Nephron progenitor cell (in vitro differentiated cells): ENCODE data around the gene ANKS1B.
A peak's percentile ranks its signal among the peaks of the same experiment; 100 is the strongest.

Source experiments
- DNase-seq: peaks from one replicate; pipeline ENCODE4 v3.0.0; 2021
- H3K27ac Mint-ChIP-seq: 2 replicates; pipeline ENCODE4 v1.8.0; 2021; ENCODE audit warnings: mild to moderate bottlenecking, moderate library complexity, mixed read lengths
- H3K27me3 Mint-ChIP-seq: 2 replicates; pipeline ENCODE4 v1.8.0; 2021; ENCODE audit warnings: mild to moderate bottlenecking, low read depth, mixed read lengths; ENCODE audit not compliant: poor library complexity
- H3K36me3 Mint-ChIP-seq: 2 replicates; pipeline ENCODE4 v1.8.0; 2021; ENCODE audit warnings: low read depth, mixed read lengths
- H3K4me1 Mint-ChIP-seq: 2 replicates; pipeline ENCODE4 v1.8.0; 2021; ENCODE audit warnings: mixed read lengths
- H3K4me3 Mint-ChIP-seq: 2 replicates; pipeline ENCODE4 v1.8.0; 2021; ENCODE audit warnings: mild to moderate bottlenecking, moderate library complexity, mixed read lengths
- H3K9me3 Mint-ChIP-seq: 2 replicates; pipeline ENCODE4 v1.8.0; 2021; ENCODE audit warnings: mild to moderate bottlenecking, moderate library complexity, mixed read lengths
- TF ChIP-seq, protein P1 (sequence below): fragments of 200-600 bp; sonication (generic); IDR thresholded peaks from 2 replicates; pipeline ENCODE4 v1.5.0; 2021; ENCODE audit warnings: antibody characterized with exemption

Gene ANKS1B

DNA sequence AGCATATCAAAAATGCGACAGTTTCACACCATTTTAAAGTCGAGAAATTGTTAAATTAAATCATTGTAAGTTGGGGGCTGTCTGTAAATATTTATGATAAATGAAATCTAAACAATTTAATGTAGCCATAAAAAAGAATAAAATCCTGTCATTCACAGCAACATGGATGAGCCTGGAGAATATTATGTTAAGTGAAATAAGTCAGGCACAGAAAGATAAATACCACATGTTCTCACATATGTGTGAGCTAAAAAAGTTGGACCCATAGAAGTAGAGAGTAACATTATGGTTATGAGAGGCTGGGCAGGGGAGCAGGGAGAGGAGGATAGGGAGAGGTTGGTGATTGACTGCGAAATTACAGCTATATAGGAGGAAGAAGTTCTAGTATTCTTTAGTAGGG, 201.3 kb downstream of the ANKS1B start:
- TF ChIP-seq, protein P1, sequence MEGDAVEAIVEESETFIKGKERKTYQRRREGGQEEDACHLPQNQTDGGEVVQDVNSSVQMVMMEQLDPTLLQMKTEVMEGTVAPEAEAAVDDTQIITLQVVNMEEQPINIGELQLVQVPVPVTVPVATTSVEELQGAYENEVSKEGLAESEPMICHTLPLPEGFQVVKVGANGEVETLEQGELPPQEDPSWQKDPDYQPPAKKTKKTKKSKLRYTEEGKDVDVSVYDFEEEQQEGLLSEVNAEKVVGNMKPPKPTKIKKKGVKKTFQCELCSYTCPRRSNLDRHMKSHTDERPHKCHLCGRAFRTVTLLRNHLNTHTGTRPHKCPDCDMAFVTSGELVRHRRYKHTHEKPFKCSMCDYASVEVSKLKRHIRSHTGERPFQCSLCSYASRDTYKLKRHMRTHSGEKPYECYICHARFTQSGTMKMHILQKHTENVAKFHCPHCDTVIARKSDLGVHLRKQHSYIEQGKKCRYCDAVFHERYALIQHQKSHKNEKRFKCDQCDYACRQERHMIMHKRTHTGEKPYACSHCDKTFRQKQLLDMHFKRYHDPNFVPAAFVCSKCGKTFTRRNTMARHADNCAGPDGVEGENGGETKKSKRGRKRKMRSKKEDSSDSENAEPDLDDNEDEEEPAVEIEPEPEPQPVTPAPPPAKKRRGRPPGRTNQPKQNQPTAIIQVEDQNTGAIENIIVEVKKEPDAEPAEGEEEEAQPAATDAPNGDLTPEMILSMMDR: no peak
- Mint-ChIP-seq H3K27ac (no peak overlapping the region), H3K4me3 (no peak overlapping the region), H3K36me3 (no peaks in the 10 kb centered on the region), H3K4me1 (no peaks in the 10 kb centered on the region), H3K9me3 (peaks cover 5% of the 10 kb centered on the region), H3K27me3 (no peaks in the 10 kb centered on the region)
- DNase-seq: no peak

DNA sequence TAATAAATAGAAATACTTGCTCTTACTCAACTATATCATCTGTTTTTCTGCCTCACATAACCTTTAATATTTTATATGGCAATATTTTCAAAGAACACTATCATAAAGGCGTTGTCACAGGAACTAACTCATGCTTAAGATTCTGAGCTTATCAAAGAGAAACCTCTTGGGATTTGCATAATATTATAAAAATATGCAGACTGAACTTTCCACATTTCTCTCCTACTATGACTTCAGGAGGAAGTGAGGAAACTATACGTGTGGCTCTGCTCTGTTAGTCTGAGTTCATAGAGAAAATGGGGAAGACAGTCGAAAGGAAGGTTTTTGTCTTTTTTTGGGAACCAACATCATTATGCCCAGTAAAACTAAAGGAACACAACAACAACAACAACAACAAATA, 212.5 kb downstream of the ANKS1B start:
- H3K27me3 Mint-ChIP-seq: no peaks in the 10 kb centered on the region
- TF ChIP-seq, protein P1: no peak
- H3K4me3 Mint-ChIP-seq: no peak overlapping the region
- H3K36me3 Mint-ChIP-seq: no peaks in the 10 kb centered on the region
- H3K4me1 Mint-ChIP-seq: no peaks in the 10 kb centered on the region
- DNase-seq: no peak
- H3K27ac Mint-ChIP-seq: no peak overlapping the region
- H3K9me3 Mint-ChIP-seq: peaks cover 3% of the 10 kb centered on the region

DNA sequence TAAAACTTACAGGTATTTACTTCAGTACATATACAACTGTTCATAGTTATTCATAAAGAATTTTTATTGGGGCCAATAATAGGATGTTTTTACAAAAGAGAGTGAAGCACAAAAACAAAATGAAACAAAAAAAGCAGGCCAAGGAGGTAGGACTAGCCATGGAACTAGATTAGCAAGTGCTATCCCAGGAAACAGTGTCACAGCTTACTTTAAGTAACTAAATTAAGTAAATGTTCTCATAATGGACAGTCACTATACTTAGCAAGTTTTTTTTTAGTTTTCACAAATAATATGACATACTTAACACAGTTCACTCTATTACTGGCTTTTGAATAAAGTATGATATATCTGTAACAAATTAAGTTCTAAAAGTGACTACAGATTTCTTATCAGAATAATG, 213.1 kb downstream of the ANKS1B start:
- DNase-seq: no peak
- Mint-ChIP-seq H3K27me3 (no peaks in the 10 kb centered on the region), H3K27ac (no peak overlapping the region), H3K36me3 (no peaks in the 10 kb centered on the region), H3K9me3 (peaks cover 3% of the 10 kb centered on the region), H3K4me1 (no peaks in the 10 kb centered on the region), H3K4me3 (no peak overlapping the region)
- TF ChIP-seq, protein P1: no peak

DNA sequence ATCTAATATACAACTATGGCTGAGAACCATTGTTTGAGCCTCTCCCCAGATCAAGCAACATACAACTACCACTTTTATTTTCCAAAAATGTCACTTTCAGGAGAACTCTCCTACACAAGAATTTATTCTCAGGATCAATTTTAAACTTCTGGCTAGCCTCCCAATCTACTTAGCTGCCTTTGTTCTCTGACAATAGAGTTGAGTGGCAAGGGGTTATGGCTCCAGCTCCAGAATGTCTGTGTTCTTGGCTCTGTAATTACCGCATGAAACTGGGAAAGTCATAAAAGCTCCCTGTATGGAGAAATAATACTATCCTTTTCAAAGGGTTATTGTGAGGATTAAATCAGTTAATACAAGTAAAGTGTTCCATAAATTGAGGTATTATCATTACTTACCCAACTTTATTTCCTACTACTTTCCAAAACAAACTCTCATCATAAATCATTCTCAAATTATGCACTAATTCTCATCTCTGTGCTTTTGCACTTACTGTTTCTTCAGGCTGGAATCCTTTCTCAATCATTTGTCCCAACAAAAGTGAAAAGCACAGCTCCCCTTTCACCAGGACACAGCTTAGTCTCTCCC, 215.2 kb downstream of the ANKS1B start:
- H3K36me3 Mint-ChIP-seq: no peaks in the 10 kb centered on the region
- no peak overlapping the region for H3K4me3 Mint-ChIP-seq
- no peak for DNase-seq
- H3K27me3 Mint-ChIP-seq: no peaks in the 10 kb centered on the region
- TF ChIP-seq, protein P1: no peak
- peaks cover 3% of the 10 kb centered on the region for H3K9me3 Mint-ChIP-seq
- no peaks in the 10 kb centered on the region for H3K4me1 Mint-ChIP-seq
- H3K27ac Mint-ChIP-seq: no peak overlapping the region

DNA sequence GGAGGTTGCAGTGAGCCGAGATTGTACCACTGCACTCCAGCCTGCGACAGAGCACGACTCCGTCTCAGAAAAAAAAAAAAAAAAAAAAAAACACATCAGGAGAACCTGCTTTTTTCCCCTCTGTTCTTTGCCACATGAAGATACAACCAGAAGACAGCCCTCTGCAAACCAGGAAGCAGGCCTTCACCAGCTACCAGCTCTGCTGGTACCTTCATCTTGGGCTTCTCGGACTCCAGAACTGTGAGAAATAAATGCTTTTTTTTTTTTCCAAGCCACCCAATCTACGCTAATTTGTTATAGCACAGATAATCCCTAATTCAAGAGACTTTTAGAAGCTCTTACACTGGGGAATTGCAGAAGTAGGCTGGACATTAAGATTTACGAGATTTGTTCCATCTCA, 216.0 kb downstream of the ANKS1B start:
- no peak overlapping the region for H3K4me3 Mint-ChIP-seq
- H3K36me3 Mint-ChIP-seq: no peaks in the 10 kb centered on the region
- H3K27me3 Mint-ChIP-seq: no peaks in the 10 kb centered on the region
- no peak for DNase-seq
- no peak overlapping the region for H3K27ac Mint-ChIP-seq
- H3K4me1 Mint-ChIP-seq: no peaks in the 10 kb centered on the region
- TF ChIP-seq, protein P1: no peak
- H3K9me3 Mint-ChIP-seq: peaks cover under 1% of the 10 kb centered on the region

DNA sequence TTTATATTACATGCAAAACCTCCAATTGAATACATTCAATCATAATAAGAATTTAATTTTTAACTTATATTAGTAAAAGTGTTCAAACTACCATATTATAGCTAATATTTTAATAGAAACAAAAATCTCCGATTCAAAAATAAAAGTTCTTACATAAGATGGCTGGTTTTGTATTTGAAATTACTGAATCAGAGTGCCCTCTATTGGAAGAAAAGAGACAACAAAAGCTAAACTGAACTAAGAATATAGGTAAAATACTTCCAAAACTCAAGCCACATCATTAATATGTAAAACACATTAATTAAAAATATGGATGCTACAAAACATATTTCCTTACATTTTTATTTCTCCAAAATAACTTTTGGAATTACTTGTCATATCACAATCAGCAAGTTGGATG, 216.9 kb downstream of the ANKS1B start:
- TF ChIP-seq, protein P1: peak; percentile 47
- Mint-ChIP-seq H3K9me3 (no peaks in the 10 kb centered on the region), H3K4me1 (no peaks in the 10 kb centered on the region), H3K4me3 (no peak overlapping the region), H3K36me3 (no peaks in the 10 kb centered on the region), H3K27ac (no peak overlapping the region), H3K27me3 (no peaks in the 10 kb centered on the region)
- no peak for DNase-seq
